K562 (cell line): ENCODE results near the gene GATA1. TPM values are rescaled to one million over a fixed set of nuclear protein-coding genes. Genes with fewer than 3 reads are reported as not detected.

Experiments
- CREB1 ChIP-seq, 2 experiments: sonication (generic) in 1 of 2; formaldehyde crosslinking in 1 of 2; IDR thresholded peaks; 2 replicates each; pipeline versions ENCODE4 v1.6.1 to v1.8.0; 2012 to 2022; ENCODE audit warnings: inconsistent platforms in 1 of 2, mild to moderate bottlenecking in 1 of 2, missing genetic modification reagents in 1 of 2, moderate library complexity in 1 of 2
- DNMT1 ChIP-seq: fragments of 450-650 bp; IDR thresholded peaks from 2 replicates; pipeline ENCODE4 v1.6.1; 2016; ENCODE audit warnings: antibody characterized with exemption, mild to moderate bottlenecking
- E2F4 ChIP-seq: sonication (generic); formaldehyde crosslinking; IDR thresholded peaks from 2 replicates; pipeline ENCODE4 v1.8.0; 2022; ENCODE audit warnings: mild to moderate bottlenecking, low read depth, missing genetic modification reagents
- ELF1 ChIP-seq: fragments of 200-800 bp; sonication (Bioruptor generic); IDR thresholded peaks from 2 replicates; pipeline ENCODE4 v1.6.1; 2016; ENCODE audit warnings: missing genetic modification characterization, missing compliant biosample characterization
- EP300 ChIP-seq: IDR thresholded peaks from 2 replicates; pipeline ENCODE4 v1.6.1; 2012; ENCODE audit warnings: low read length, improper control_type of control experiment
- HBP1 ChIP-seq: fragments of 450-650 bp; formaldehyde crosslinking; IDR thresholded peaks from 2 replicates; pipeline ENCODE4 v1.4.0; 2022; ENCODE audit warnings: missing genetic modification characterization
- KAT2B ChIP-seq: IDR thresholded peaks from one replicate; pipeline ENCODE4 v1.6.1; 2012; ENCODE audit warnings: low read depth, mild to moderate bottlenecking, control low read depth, inconsistent platforms, low read length, moderate library complexity
- LARP7 ChIP-seq: fragments of 450-650 bp; IDR thresholded peaks from 2 replicates; pipeline ENCODE4 v1.6.1; 2016
- NR2C2 ChIP-seq, 2 experiments: fragments of 200-800 bp in 1 of 2; sonication (Bioruptor generic) in 1 of 2; sonication (generic) in 1 of 2; formaldehyde crosslinking in 1 of 2; IDR thresholded peaks; 2 replicates each; pipeline versions ENCODE4 v1.6.1 to v1.8.0; 2016 to 2022; ENCODE audit warnings: mild to moderate bottlenecking in 1 of 2, missing compliant biosample characterization in 1 of 2, missing genetic modification characterization in 1 of 2, missing genetic modification reagents in 1 of 2
- PTBP1 ChIP-seq: fragments of 200-400 bp; formaldehyde crosslinking; IDR thresholded peaks from 2 replicates; pipeline ENCODE4 v1.6.1; 2017; ENCODE audit warnings: low read depth, low read length
- RBM14 ChIP-seq: fragments of 200-400 bp; formaldehyde crosslinking; IDR thresholded peaks from 2 replicates; pipeline ENCODE4 v1.6.1; 2018; ENCODE audit warnings: low read depth, mild to moderate bottlenecking, low read length, moderate library complexity, borderline replicate concordance; ENCODE audit not compliant: insufficient read depth
- RBM39 ChIP-seq: fragments of 200-400 bp; formaldehyde crosslinking; optimal IDR thresholded peaks from 2 replicates; pipeline ENCODE3; 2018; ENCODE audit warnings: low read depth, low read length
- RFX7 ChIP-seq: fragments of 250-450 bp; sonication (Bioruptor Pico); IDR thresholded peaks from 2 replicates; pipeline ENCODE4 v1.5.1; 2021; ENCODE audit warnings: mild to moderate bottlenecking
- SAP30 ChIP-seq: fragments of 200-600 bp; sonication (generic); IDR thresholded peaks from 2 replicates; pipeline ENCODE4 v1.6.1; 2012; ENCODE audit warnings: borderline replicate concordance, low read depth, mild to moderate bottlenecking, moderate library complexity, low read length, control low read depth, inconsistent platforms; ENCODE audit not compliant: insufficient read depth, poor library complexity, severe bottlenecking
- SIN3B ChIP-seq: fragments of 450-650 bp; IDR thresholded peaks from 2 replicates; pipeline ENCODE4 v1.6.1; 2017; ENCODE audit warnings: low read depth, mild to moderate bottlenecking, moderate library complexity
- SMAD4 ChIP-seq: fragments of 250-450 bp; sonication (Bioruptor Pico); conservative IDR thresholded peaks from 2 replicates; pipeline ENCODE4 v1.8.0; 2021; ENCODE audit warnings: inconsistent platforms, mild to moderate bottlenecking, moderate library complexity
- SNIP1 ChIP-seq: fragments of 450-650 bp; IDR thresholded peaks from 2 replicates; pipeline ENCODE4 v1.7.1; 2017; ENCODE audit warnings: low read depth, mild to moderate bottlenecking
- TAF7 ChIP-seq: fragments of 450-650 bp; IDR thresholded peaks from 2 replicates; pipeline ENCODE4 v1.6.1; 2016; ENCODE audit warnings: missing genetic modification characterization, missing compliant biosample characterization
- TAL1 ChIP-seq: fragments of 450-650 bp; IDR thresholded peaks from 2 replicates; pipeline ENCODE4 v1.6.1; 2016; ENCODE audit warnings: mild to moderate bottlenecking
- TBL1XR1 ChIP-seq, 2 experiments: IDR thresholded peaks; 2 replicates each; pipeline ENCODE4 v1.6.1; 2012; ENCODE audit warnings: improper control_type of control experiment in 2 of 2, low read length in 2 of 2, mild to moderate bottlenecking in 1 of 2
- YBX1 ChIP-seq: fragments of 450-650 bp; IDR thresholded peaks from 2 replicates; pipeline ENCODE4 v1.7.1; 2016; ENCODE audit warnings: mild to moderate bottlenecking
- ZNF134 ChIP-seq: fragments of 250-450 bp; sonication (Bioruptor Pico); conservative IDR thresholded peaks from 2 replicates; pipeline ENCODE4 v1.4.0; 2020
- polyA plus RNA-seq, 8 experiments: library from polyadenylated mRNA; depleted of rRNA in 4 of 8; stranded (reverse) in 5 of 8; unstranded in 3 of 8; fragments of >200 nt; fragmentation: Nextera tagmentation in 2 of 8; fragmentation: Illumina TruSeq in 1 of 8; extraction: Ambion mirVana in 2 of 8; extraction: Trizol in 1 of 8; gene quantifications; 2 replicates each; pipeline versions ENCODE4 v1.2.1 to v1.2.3, GENCODE V29; 2011 to 2014; ENCODE audit warnings: inconsistent platforms in 1 of 8, missing spikeins in 1 of 8
- total RNA-seq, 7 experiments: library from RNA; depleted of rRNA in 6 of 7; stranded (reverse); fragments of >200 nt in 6 of 7; fragmentation: Illumina TruSeq in 2 of 7; extraction: Trizol in 2 of 7; gene quantifications; 2 replicates each; pipeline versions ENCODE4 v1.2.1 to v1.2.3, GENCODE V29; 2011 to 2021; ENCODE audit warnings: low replicate concordance in 1 of 7
- TF ChIP-seq, protein P1 (sequence below): fragments of 450-650 bp; IDR thresholded peaks from 2 replicates; pipeline ENCODE4 v1.6.1; 2016; ENCODE audit warnings: low read depth, mild to moderate bottlenecking, moderate library complexity
- TF ChIP-seq, protein P2 (sequence below): fragments of 250-450 bp; sonication (Bioruptor Pico); IDR thresholded peaks from 2 replicates; pipeline ENCODE4 v1.8.0; 2022; ENCODE audit warnings: inconsistent platforms

GATA1 gene
- total and polyA plus RNA-seq, 9 of the 15 experiments (the other 6 are each of a cell fraction or from before 2014, with no cell fraction given), result 11.9 to 291 (median 116) TPM

- TF ChIP-seq, protein P1, sequence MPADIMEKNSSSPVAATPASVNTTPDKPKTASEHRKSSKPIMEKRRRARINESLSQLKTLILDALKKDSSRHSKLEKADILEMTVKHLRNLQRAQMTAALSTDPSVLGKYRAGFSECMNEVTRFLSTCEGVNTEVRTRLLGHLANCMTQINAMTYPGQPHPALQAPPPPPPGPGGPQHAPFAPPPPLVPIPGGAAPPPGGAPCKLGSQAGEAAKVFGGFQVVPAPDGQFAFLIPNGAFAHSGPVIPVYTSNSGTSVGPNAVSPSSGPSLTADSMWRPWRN, result no peak
- no peak for TF ChIP-seq ZNF134 (CRISPR knock-in tag)
- peak; percentile 81 for TF ChIP-seq SMAD4
- no peak for TF ChIP-seq RBM14
- TF ChIP-seq EP300, result no peak
- peak; percentile 94 for TF ChIP-seq NR2C2 (CRISPR knock-in tag; IDR thresholded peaks at IDR 0.05)
- peak; percentile 99 for TF ChIP-seq NR2C2 (tag; IDR thresholded peaks at IDR 0.05)
- no peak for TF ChIP-seq CREB1 (IDR thresholded peaks at IDR 0.05)
- TF ChIP-seq CREB1 (CRISPR knock-in tag; IDR thresholded peaks at IDR 0.05), result no peak
- TF ChIP-seq ELF1, result peak; percentile 91
- TF ChIP-seq E2F4, result no peak
- 0 out of 2 replicates have a peak, but pooled peaks have one; percentile 16 for TF ChIP-seq TAF7 (tag)
- TF ChIP-seq SAP30, result no peak
- no peak for TF ChIP-seq PTBP1
- TF ChIP-seq RFX7 (CRISPR knock-in tag), result no peak
- TF ChIP-seq SIN3B, result peak; percentile 10; the same call in 1 of the 2 replicates
- TF ChIP-seq YBX1, result no peak
- TF ChIP-seq, protein P2, sequence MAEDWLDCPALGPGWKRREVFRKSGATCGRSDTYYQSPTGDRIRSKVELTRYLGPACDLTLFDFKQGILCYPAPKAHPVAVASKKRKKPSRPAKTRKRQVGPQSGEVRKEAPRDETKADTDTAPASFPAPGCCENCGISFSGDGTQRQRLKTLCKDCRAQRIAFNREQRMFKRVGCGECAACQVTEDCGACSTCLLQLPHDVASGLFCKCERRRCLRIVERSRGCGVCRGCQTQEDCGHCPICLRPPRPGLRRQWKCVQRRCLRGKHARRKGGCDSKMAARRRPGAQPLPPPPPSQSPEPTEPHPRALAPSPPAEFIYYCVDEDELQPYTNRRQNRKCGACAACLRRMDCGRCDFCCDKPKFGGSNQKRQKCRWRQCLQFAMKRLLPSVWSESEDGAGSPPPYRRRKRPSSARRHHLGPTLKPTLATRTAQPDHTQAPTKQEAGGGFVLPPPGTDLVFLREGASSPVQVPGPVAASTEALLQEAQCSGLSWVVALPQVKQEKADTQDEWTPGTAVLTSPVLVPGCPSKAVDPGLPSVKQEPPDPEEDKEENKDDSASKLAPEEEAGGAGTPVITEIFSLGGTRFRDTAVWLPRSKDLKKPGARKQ (CRISPR knock-in tag), result no peak
- TF ChIP-seq SNIP1, result no peak
- TF ChIP-seq LARP7, result no peak; the same call in 1 of the 2 replicates
- no peak for TF ChIP-seq HBP1 (CRISPR knock-in tag)
- no peak for TF ChIP-seq RBM39
- 0 out of 2 replicates have a peak, but pooled peaks have one; percentile 7 for TF ChIP-seq TAL1
- TF ChIP-seq TBL1XR1 (IDR thresholded peaks at IDR 0.05; ENCODE audit: low read length in 2 of 2), result 0 out of 4 replicates have a peak, but pooled peaks of 1 of the 2 experiments have one; percentile 30
- TF ChIP-seq DNMT1, result no peak
- no peak for TF ChIP-seq KAT2B
Measured at GRCh38 chrX:48737213-48737938, 49.0 kb upstream of the GATA1 start (continued).
